H9 (cell line): Measurements from ENCODE around the gene TOMM5. TPM values are rescaled to one million over a fixed set of nuclear protein-coding genes. Genes with fewer than 3 reads are reported as not detected.

Source experiments
- DNase-seq: peaks from one replicate; pipeline ENCODE4 v3.0.0-alpha.2; 2017
- H2AFZ ChIP-seq: one replicate; pipeline ENCODE4 v1.6.1; 2013; ENCODE audit warnings: mild to moderate bottlenecking, low read length, control low read depth, moderate library complexity
- H2AK5ac ChIP-seq: 2 replicates; pipeline ENCODE4 v1.6.1; 2013; ENCODE audit warnings: low read length, control low read depth, mixed read lengths; ENCODE audit not compliant: insufficient read length
- H2BK120ac ChIP-seq: one replicate; pipeline ENCODE4 v1.6.1; 2013; ENCODE audit warnings: low read depth, mild to moderate bottlenecking, low read length, control low read depth, inconsistent platforms; ENCODE audit not compliant: poor library complexity, severe bottlenecking
- H2BK12ac ChIP-seq: 2 replicates; pipeline ENCODE4 v1.6.1; 2013; ENCODE audit warnings: low read length, control low read depth, mixed read lengths, low read depth; ENCODE audit not compliant: insufficient read length
- H2BK15ac ChIP-seq: 2 replicates; pipeline ENCODE4 v1.6.1; 2013; ENCODE audit warnings: low read depth, low read length, control low read depth
- H2BK20ac ChIP-seq: one replicate; pipeline ENCODE4 v1.6.1; 2013; ENCODE audit warnings: low read depth, mild to moderate bottlenecking, low read length, control low read depth, inconsistent platforms; ENCODE audit not compliant: poor library complexity, severe bottlenecking
- H2BK5ac ChIP-seq: 2 replicates; pipeline ENCODE4 v1.6.1; 2013; ENCODE audit warnings: low read length, control low read depth, mixed read lengths; ENCODE audit not compliant: insufficient read length
- H3K14ac ChIP-seq: 2 replicates; pipeline ENCODE4 v1.6.1; 2013; ENCODE audit warnings: low read length, control low read depth; ENCODE audit not compliant: insufficient read depth
- H3K18ac ChIP-seq: 2 replicates; pipeline ENCODE4 v1.6.1; 2013; ENCODE audit warnings: low read depth, mild to moderate bottlenecking, mixed read lengths, low read length, control low read depth; ENCODE audit not compliant: insufficient read length
- H3K23ac ChIP-seq: 2 replicates; pipeline ENCODE4 v1.6.1; 2013; ENCODE audit warnings: low read length, control low read depth, mixed read lengths, low read depth; ENCODE audit not compliant: insufficient read length
- H3K23me2 ChIP-seq: 2 replicates; pipeline ENCODE4 v1.6.1; 2013; ENCODE audit warnings: low read depth, mild to moderate bottlenecking, mixed read lengths, low read length, control low read depth; ENCODE audit not compliant: insufficient read length, poor library complexity, severe bottlenecking
- H3K27ac ChIP-seq: 2 replicates; pipeline ENCODE4 v1.5.1; 2013; ENCODE audit warnings: low read length, control low read depth, mixed read lengths, low read depth; ENCODE audit not compliant: insufficient read length
- H3K27me3 ChIP-seq: 2 replicates; pipeline ENCODE4 v1.6.1; 2013; ENCODE audit warnings: low read length, control low read depth, inconsistent platforms; ENCODE audit not compliant: insufficient read depth
- H3K4ac ChIP-seq: 2 replicates; pipeline ENCODE4 v1.6.1; 2013; ENCODE audit warnings: low read depth, mild to moderate bottlenecking, control low read depth, inconsistent platforms, low read length, moderate library complexity
- H3K4me1 ChIP-seq: 2 replicates; pipeline ENCODE4 v1.6.1; 2013; ENCODE audit warnings: low read length, control low read depth, inconsistent platforms; ENCODE audit not compliant: insufficient read depth
- H3K4me2 ChIP-seq: 2 replicates; pipeline ENCODE4 v1.6.1; 2013; ENCODE audit warnings: low read length, control low read depth, mixed read lengths; ENCODE audit not compliant: insufficient read length, insufficient read depth
- H3K56ac ChIP-seq: 2 replicates; pipeline ENCODE4 v1.6.1; 2013; ENCODE audit warnings: low read depth, mild to moderate bottlenecking, mixed read lengths, low read length, control low read depth; ENCODE audit not compliant: insufficient read length
- H3K79me1 ChIP-seq: 2 replicates; pipeline ENCODE4 v1.6.1; 2013; ENCODE audit warnings: low read depth, mild to moderate bottlenecking, moderate library complexity, low read length, control low read depth, inconsistent platforms; ENCODE audit not compliant: insufficient read depth, poor library complexity, severe bottlenecking
- H3K79me2 ChIP-seq: 2 replicates; pipeline ENCODE4 v1.6.1; 2013; ENCODE audit warnings: low read length, control low read depth, inconsistent platforms; ENCODE audit not compliant: insufficient read depth
- H3K9ac ChIP-seq: 2 replicates; pipeline ENCODE4 v1.6.1; 2013; ENCODE audit warnings: low read length, control low read depth, mixed read lengths; ENCODE audit not compliant: insufficient read length; ENCODE audit errors: extremely low read depth
- H3K9me3 ChIP-seq: one replicate; pipeline ENCODE4 v1.6.1; 2013; ENCODE audit warnings: low read depth, low read length, inconsistent platforms; ENCODE audit not compliant: control insufficient read depth
- H3T11ph ChIP-seq: one replicate; pipeline ENCODE4 v1.6.1; 2013; ENCODE audit warnings: mild to moderate bottlenecking, low read length, control low read depth, inconsistent platforms
- H4K20me1 ChIP-seq: one replicate; pipeline ENCODE4 v1.6.1; 2013; ENCODE audit not compliant: control insufficient read depth, insufficient read length, insufficient read depth
- H4K5ac ChIP-seq: 2 replicates; pipeline ENCODE4 v1.6.1; 2013; ENCODE audit warnings: low read depth, mild to moderate bottlenecking, mixed read lengths, low read length, control low read depth; ENCODE audit not compliant: insufficient read length
- H4K8ac ChIP-seq: replicated peaks from 2 replicates; pipeline ENCODE4 v1.6.1; 2013; ENCODE audit warnings: low read length, control low read depth, mixed read lengths, low read depth; ENCODE audit not compliant: insufficient read length
- H4K91ac ChIP-seq: 2 replicates; pipeline ENCODE4 v1.6.1; 2013; ENCODE audit warnings: low read depth, mild to moderate bottlenecking, moderate library complexity, mixed read lengths, low read length, control low read depth; ENCODE audit not compliant: insufficient read length
- H3K27ac Mint-ChIP-seq, 3 experiments: 2 replicates in 2 of 3; 3 replicates in 1 of 3; pipeline ENCODE4 v1.8.0; 2020 to 2021; ENCODE audit warnings: mixed read lengths in 3 of 3, mild to moderate bottlenecking in 1 of 3, moderate library complexity in 1 of 3
- H3K27me3 Mint-ChIP-seq: 2 replicates; pipeline ENCODE4 v1.8.0; 2021; ENCODE audit warnings: low read depth, mild to moderate bottlenecking, moderate library complexity, mixed read lengths
- H3K36me3 Mint-ChIP-seq, 3 experiments: 2 replicates in 2 of 3; 3 replicates in 1 of 3; pipeline ENCODE4 v1.8.0; 2020 to 2021; ENCODE audit warnings: low read depth in 3 of 3, mixed read lengths in 3 of 3; ENCODE audit not compliant: insufficient read depth in 1 of 3
- H3K4me1 Mint-ChIP-seq, 2 experiments: 2 replicates each; pipeline ENCODE4 v1.8.0; 2020; ENCODE audit warnings: mixed read lengths in 2 of 2
- H3K4me3 Mint-ChIP-seq, 2 experiments: 2 replicates in 1 of 2; 3 replicates in 1 of 2; pipeline ENCODE4 v1.8.0; 2020 to 2021; ENCODE audit warnings: mild to moderate bottlenecking in 2 of 2, mixed read lengths in 2 of 2, moderate library complexity in 1 of 2
- H3K9me3 Mint-ChIP-seq, 2 experiments: 2 replicates in 1 of 2; 3 replicates in 1 of 2; pipeline ENCODE4 v1.8.0; 2020; ENCODE audit warnings: mild to moderate bottlenecking in 2 of 2, mixed read lengths in 2 of 2, moderate library complexity in 1 of 2
- CTCF ChIP-seq: fragments of 200-600 bp; sonication (generic); conservative IDR thresholded peaks from 3 replicates; pipeline ENCODE4 v1.8.0; 2021; ENCODE audit warnings: antibody characterized with exemption, mild to moderate bottlenecking
- WGBS: extraction: QIAGEN DNeasy Blood & Tissue Kit; methylation state at CpG from one replicate; pipeline ENCODE4 v1.1.7; 2013; ENCODE audit warnings: missing lambda C conversion rate, low lambda C conversion rate, mixed read lengths; ENCODE audit not compliant: insufficient read length; ENCODE audit errors: extremely low coverage; 5-methylcytosine and 5-hydroxymethylcytosine counted together
- total RNA-seq: library from RNA; stranded (reverse); gene quantifications from 2 replicates; pipeline ENCODE4 v1.2.1, GENCODE V29; 2021

Gene TOMM5
- total RNA-seq, 1 experiment from 2014 or later: 124 TPM

GRCh38 chr9:37621273-37622121, 29.1 kb upstream of the TOMM5 start:
- no peak overlapping the region for H2BK12ac ChIP-seq
- H3K18ac ChIP-seq: no peak overlapping the region
- no CpG with 5 or more reads among the region's 9 CpGs for WGBS
- no peaks in the 10 kb centered on the region for H3K27me3 ChIP-seq
- no peaks in the 10 kb centered on the region for H3K9me3 ChIP-seq
- no peaks in the 10 kb centered on the region; the same call in none of the 2 replicates for H3K27me3 Mint-ChIP-seq
- H3K23ac ChIP-seq: no peak overlapping the region
- H2AFZ ChIP-seq: no peak overlapping the region
- H3K4me1 ChIP-seq: peaks cover 8% of the 10 kb centered on the region; the same call in 1 of the 2 replicates
- H4K8ac ChIP-seq: no peak overlapping the region
- H3K9me3 Mint-ChIP-seq: no peaks in the 10 kb centered on the region
- DNase-seq: no peak
- H3K4me2 ChIP-seq: no peak overlapping the region
- H2BK5ac ChIP-seq: no peak overlapping the region
- peaks cover 20 to 25% of the 10 kb centered on the region in 2 experiments for H3K4me1 Mint-ChIP-seq
- H3K27ac Mint-ChIP-seq: no peak overlapping the region
- no peaks in the 10 kb centered on the region for H3K23me2 ChIP-seq
- H3K36me3 Mint-ChIP-seq: no peaks in the 10 kb centered on the region
- H3K56ac ChIP-seq: no peak overlapping the region
- H4K20me1 ChIP-seq: no peaks in the 10 kb centered on the region
- no peaks in the 10 kb centered on the region for H3K79me2 ChIP-seq
- no peak overlapping the region for H2BK15ac ChIP-seq
- TF ChIP-seq CTCF: no peak
- no peak overlapping the region for H3K9ac ChIP-seq
- H2AK5ac ChIP-seq: no peak overlapping the region
- no peak overlapping the region for H4K5ac ChIP-seq
- no peak overlapping the region for H3T11ph ChIP-seq
- no peak overlapping the region for H4K91ac ChIP-seq
- no peak overlapping the region for H3K4me3 Mint-ChIP-seq
- no peak overlapping the region for H2BK20ac ChIP-seq
- no peak overlapping the region for H3K27ac ChIP-seq
- H3K14ac ChIP-seq: no peak overlapping the region
- no peak overlapping the region for H3K4ac ChIP-seq
- no peak overlapping the region for H2BK120ac ChIP-seq
- no peaks in the 10 kb centered on the region for H3K79me1 ChIP-seq
